COR-L47 (cell line): Measurements from ENCODE around the gene FOXK1.

ENCODE experiments used
- DNase-seq: peaks from one replicate; lab custom pipeline; 2025; lab: John Stamatoyannopoulos, UW

Gene FOXK1

DNA sequence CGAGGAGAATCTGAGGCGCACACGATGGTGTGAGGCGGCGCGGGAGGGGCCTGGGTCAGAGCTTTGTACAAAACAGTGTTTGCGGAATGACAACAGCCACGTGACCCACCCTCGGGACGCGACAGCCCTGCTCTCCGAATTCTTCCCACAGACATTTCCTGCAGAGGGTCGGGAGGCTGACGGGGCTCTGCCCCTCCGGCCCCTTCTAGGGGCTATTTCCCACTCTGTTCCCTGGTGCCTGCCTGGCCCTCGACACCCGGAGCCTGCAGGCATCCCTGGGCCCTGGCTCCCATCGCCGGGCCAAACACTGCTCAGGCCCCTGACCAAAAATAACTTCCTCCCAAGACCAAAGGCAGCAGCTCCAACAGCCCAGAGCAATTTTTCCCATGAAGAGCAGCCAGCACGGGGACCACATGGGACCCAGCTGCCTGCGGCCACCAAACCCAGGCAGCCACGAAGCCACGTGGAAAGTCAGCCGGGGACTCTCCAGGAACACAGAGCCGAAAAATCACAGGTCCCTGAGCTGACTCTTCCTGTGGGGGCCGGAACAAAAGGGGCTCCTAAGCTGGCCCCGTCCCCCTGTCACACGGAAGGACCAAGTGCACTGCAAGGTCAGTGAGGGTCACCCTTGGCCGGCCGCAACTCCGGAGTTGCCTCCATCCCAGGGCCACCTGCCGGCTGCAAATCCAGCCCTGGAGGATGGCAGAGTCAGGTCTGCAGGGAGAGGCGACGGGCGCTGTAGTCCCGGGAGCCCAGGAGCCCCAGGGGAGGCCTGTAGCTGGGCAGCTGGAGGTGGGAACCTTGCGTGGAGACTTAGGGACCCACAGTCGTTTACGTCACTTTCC is 137.7 kb downstream of the FOXK1 start:
- no peak for DNase-seq

GRCh38 chr7:4820405-4820966 is 138.4 kb downstream of the FOXK1 start:
- no peak for DNase-seq
